GM21825 (cell line): ENCODE measurements around the gene IL33.

Source experiments
- ATAC-seq: cut with Tn5 transposase; IDR thresholded peaks from one replicate; pipeline ENCODE4 v1.9.1; 2021; ENCODE audit warnings: mild to moderate bottlenecking, moderate library complexity; ENCODE audit not compliant: unreplicated experiment

IL33 gene

GRCh38 chr9:6216002-6216401 lies 395 bp downstream of the IL33 start:
- ATAC-seq, result no peak

- no peak for ATAC-seq
Measured at GRCh38 chr9:6216951-6217350, 1.3 kb downstream of the IL33 start.

- ATAC-seq, result no peak
Measured at GRCh38 chr9:6218099-6218502, 2.5 kb downstream of the IL33 start.

- no peak for ATAC-seq
Measured at GRCh38 chr9:6219040-6219439, 3.4 kb downstream of the IL33 start.

- ATAC-seq, result no peak
Measured at GRCh38 chr9:6219981-6220380, 4.4 kb downstream of the IL33 start.

GRCh38 chr9:6224393-6225154 lies 9.0 kb downstream of the IL33 start:
- no peak for ATAC-seq

GRCh38 chr9:6226696-6227095 lies 11.1 kb downstream of the IL33 start:
- ATAC-seq, result no peak

- no peak for ATAC-seq
Measured at GRCh38 chr9:6229186-6229585, 13.6 kb downstream of the IL33 start.

GRCh38 chr9:6229619-6230018 lies 14.0 kb downstream of the IL33 start:
- ATAC-seq, result no peak

- ATAC-seq, result no peak
Measured at GRCh38 chr9:6230037-6230780, 14.6 kb downstream of the IL33 start.

GRCh38 chr9:6232336-6232945 lies 16.8 kb downstream of the IL33 start:
- no peak for ATAC-seq

- no peak for ATAC-seq
Measured at GRCh38 chr9:6234014-6234413, 18.4 kb downstream of the IL33 start.

GRCh38 chr9:6237267-6237666 lies 21.7 kb downstream of the IL33 start:
- ATAC-seq, result no peak

- no peak for ATAC-seq
Measured at GRCh38 chr9:6239048-6239461, 23.4 kb downstream of the IL33 start.

- ATAC-seq, result no peak
Measured at GRCh38 chr9:6239694-6240093, 24.1 kb downstream of the IL33 start.

GRCh38 chr9:6243746-6244145 lies 28.1 kb downstream of the IL33 start:
- ATAC-seq, result peak; percentile 96

GRCh38 chr9:6247266-6247665 lies 31.7 kb downstream of the IL33 start:
- ATAC-seq, result no peak

GRCh38 chr9:6268826-6269397 lies 53.3 kb downstream of the IL33 start:
- no peak for ATAC-seq

GRCh38 chr9:6270896-6271295 lies 55.3 kb downstream of the IL33 start:
- no peak for ATAC-seq

- no peak for ATAC-seq
Measured at GRCh38 chr9:6271508-6272228, 56.1 kb downstream of the IL33 start.

GRCh38 chr9:6272229-6272598 lies 56.6 kb downstream of the IL33 start:
- ATAC-seq, result no peak
